H1 (cell line): ENCODE results near the gene CAMSAP1. TPM values are rescaled to one million over a fixed set of nuclear protein-coding genes. Genes with fewer than 3 reads are reported as not detected.
A peak's percentile ranks its signal among the peaks of the same experiment; 100 is the strongest.

ENCODE experiments used
- NANOG ChIP-seq: IDR thresholded peaks from 2 replicates; pipeline ENCODE4 v1.6.1; 2011; ENCODE audit warnings: low read length, low read depth, mild to moderate bottlenecking, inconsistent platforms; ENCODE audit not compliant: insufficient read depth, poor library complexity, severe bottlenecking
- polyA plus RNA-seq, 7 experiments: library from polyadenylated mRNA; depleted of rRNA in 3 of 7; stranded (reverse) in 5 of 7; unstranded in 2 of 7; fragments of >200 nt in 5 of 7; fragments of 200-250 nt in 2 of 7; gene quantifications; 1 replicate in 5 of 7; 2 replicates in 1 of 7; 4 replicates in 1 of 7; pipeline versions ENCODE4 v1.2.1 to v1.2.3, GENCODE V29; 2011 to 2013; ENCODE audit warnings: missing spikeins in 2 of 7, mixed read lengths in 2 of 7
- total RNA-seq: library from RNA; stranded (reverse); fragmentation: NEBNext Ultra II Directional; extraction: Animal tissue kit (Norgen Biotek cat#: 25700); gene quantifications from 2 replicates; pipeline ENCODE4 v1.2.1, GENCODE V29; 2021

Gene CAMSAP1
- total and polyA plus RNA-seq, 2 of the 8 experiments (the other 6 are each of a cell fraction or from before 2014, with no cell fraction given): 13.4 to 44.0 TPM

DNA sequence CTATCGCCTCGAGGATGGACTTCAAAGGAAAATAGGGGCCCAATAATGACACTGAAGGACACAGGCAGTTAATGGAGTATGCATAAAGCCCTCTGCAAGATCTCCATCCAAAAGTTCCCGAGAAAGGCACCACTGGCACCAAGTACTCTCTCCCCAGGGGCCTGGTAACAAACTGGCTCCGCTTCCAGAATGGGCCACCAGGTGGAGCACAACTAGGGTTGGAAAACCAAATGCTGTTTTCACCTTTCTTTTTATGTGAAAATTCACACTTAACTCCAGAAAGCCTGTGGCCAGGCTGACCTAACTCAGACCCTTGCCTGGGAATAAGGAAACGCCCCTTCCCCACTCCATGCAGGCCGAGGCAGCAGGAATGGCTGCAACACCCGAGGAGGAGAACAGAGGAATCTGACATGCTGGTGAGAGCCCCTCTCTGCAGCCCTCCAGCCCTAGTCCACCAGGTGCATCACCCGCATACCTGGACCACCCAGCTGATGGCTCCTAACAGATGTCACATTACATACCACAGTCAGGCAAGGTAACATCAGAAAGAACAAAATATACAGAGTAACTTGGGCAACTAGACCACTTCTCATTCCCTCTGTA is 42.8 kb downstream of the CAMSAP1 start (continued):
- peak; percentile 57 for TF ChIP-seq NANOG
